DND-41 (cell line): ENCODE data around the gene RPS3.

Source experiments
- ATAC-seq: fragments of 200-7000 bp; cut with Tn5 transposase; 3 replicates; pipeline ENCODE4 v1.9.1; 2021; ENCODE audit warnings: low read depth; ENCODE audit not compliant: insufficient read depth
- DNase-seq: peaks from one replicate; pipeline ENCODE4 v3.0.0-alpha.2; 2020
- H2AFZ ChIP-seq: 2 replicates; pipeline ENCODE4 v1.6.0; 2012; ENCODE audit warnings: low read depth, low read length
- H3K27ac ChIP-seq: 2 replicates; pipeline ENCODE4 v1.5.1; 2012; ENCODE audit warnings: low read length, inconsistent platforms
- H3K27me3 ChIP-seq: fragments of 200-600 bp; sonication (generic); 2 replicates; pipeline ENCODE4 v1.6.0; 2012; ENCODE audit warnings: low read length, mild to moderate bottlenecking, inconsistent platforms; ENCODE audit not compliant: insufficient read depth, poor library complexity
- H3K36me3 ChIP-seq: 2 replicates; pipeline ENCODE4 v1.5.1; 2012; ENCODE audit warnings: low read length, inconsistent platforms; ENCODE audit not compliant: insufficient read depth
- H3K4me1 ChIP-seq: 2 replicates; pipeline ENCODE4 v1.5.1; 2012; ENCODE audit warnings: mild to moderate bottlenecking, low read length; ENCODE audit not compliant: insufficient read depth
- H3K4me2 ChIP-seq: 2 replicates; pipeline ENCODE4 v1.6.0; 2012; ENCODE audit warnings: mild to moderate bottlenecking, moderate library complexity, low read length, inconsistent platforms; ENCODE audit not compliant: insufficient read depth
- H3K4me3 ChIP-seq, 2 experiments: fragments of 200-600 bp in 1 of 2; shearing (Covaris generic) in 1 of 2; 2 replicates each; pipeline ENCODE4 v1.5.1; 2012 to 2016; ENCODE audit warnings: inconsistent platforms in 2 of 2, low read length in 2 of 2, mild to moderate bottlenecking in 2 of 2, low read depth in 1 of 2, moderate library complexity in 1 of 2
- H3K79me2 ChIP-seq: 2 replicates; pipeline ENCODE4 v1.6.0; 2012; ENCODE audit warnings: low read length, inconsistent platforms; ENCODE audit not compliant: insufficient read depth
- H3K9ac ChIP-seq: 2 replicates; pipeline ENCODE4 v1.6.0; 2012; ENCODE audit warnings: low read depth, mild to moderate bottlenecking, inconsistent platforms, low read length, moderate library complexity
- H3K9me3 ChIP-seq: 2 replicates; pipeline ENCODE4 v1.5.1; 2012; ENCODE audit warnings: low read length, moderate library complexity, mild to moderate bottlenecking, inconsistent platforms; ENCODE audit not compliant: insufficient read depth, severe bottlenecking
- H4K20me1 ChIP-seq: 2 replicates; pipeline ENCODE4 v1.6.0; 2012; ENCODE audit warnings: low read length; ENCODE audit not compliant: insufficient read depth
- CTCF ChIP-seq: IDR thresholded peaks from 2 replicates; pipeline ENCODE4 v1.5.1; 2012; ENCODE audit warnings: borderline replicate concordance, low read length, moderate library complexity, mild to moderate bottlenecking; ENCODE audit not compliant: poor library complexity, severe bottlenecking; ENCODE audit errors: extremely low read depth
- EZH2 ChIP-seq: IDR thresholded peaks from 3 replicates; pipeline ENCODE4 v1.6.1; 2012; ENCODE audit warnings: borderline replicate concordance, low read depth, mild to moderate bottlenecking, moderate library complexity, low read length, inconsistent platforms; ENCODE audit not compliant: severe bottlenecking

Gene RPS3

GRCh38 chr11:75420224-75421034, 21.1 kb downstream of the RPS3 start:
- Histone ChIP-seq H3K9me3 (no peaks in the 10 kb centered on the region), H2AFZ (no peak overlapping the region), H3K36me3 (peaks cover 4% of the 10 kb centered on the region; the same call in 1 of the 2 replicates), H3K27ac (no peak overlapping the region), H3K4me3 (no peak overlapping the region), H4K20me1 (peaks cover 3% of the 10 kb centered on the region; the same call in 1 of the 2 replicates), H3K79me2 (no peaks in the 10 kb centered on the region), H3K4me1 (no peaks in the 10 kb centered on the region), H3K27me3 (no peaks in the 10 kb centered on the region), H3K9ac (no peak overlapping the region), H3K4me2 (no peak overlapping the region)
- ATAC-seq (no peak), DNase-seq (no peak)
- TF ChIP-seq CTCF: no peak
- no peak for TF ChIP-seq EZH2

- no peak overlapping the region for H3K4me2 ChIP-seq
- H3K27ac ChIP-seq: no peak overlapping the region
- H3K4me3 ChIP-seq: no peak overlapping the region
- peaks cover 1% of the 10 kb centered on the region; the same call in 1 of the 2 replicates for H3K36me3 ChIP-seq
- H3K9me3 ChIP-seq: no peaks in the 10 kb centered on the region
- H3K9ac ChIP-seq: no peak overlapping the region
- no peaks in the 10 kb centered on the region for H3K4me1 ChIP-seq
- peaks cover 3% of the 10 kb centered on the region; the same call in 1 of the 2 replicates for H4K20me1 ChIP-seq
- ATAC-seq: no peak
- no peak overlapping the region for H2AFZ ChIP-seq
- no peaks in the 10 kb centered on the region for H3K79me2 ChIP-seq
- DNase-seq: no peak
- no peaks in the 10 kb centered on the region for H3K27me3 ChIP-seq
- TF ChIP-seq EZH2 (no peak), CTCF (no peak)
These were observed 21.8 kb downstream of the RPS3 start for GRCh38 chr11:75421035-75421602.

GRCh38 chr11:75421902-75422247, 22.6 kb downstream of the RPS3 start:
- Histone ChIP-seq H3K9me3 (no peaks in the 10 kb centered on the region), H4K20me1 (peaks cover 3% of the 10 kb centered on the region; the same call in 1 of the 2 replicates), H3K27me3 (no peaks in the 10 kb centered on the region), H3K4me1 (no peaks in the 10 kb centered on the region), H3K79me2 (no peaks in the 10 kb centered on the region), H3K4me3 (no peak overlapping the region), H3K4me2 (no peak overlapping the region), H3K36me3 (no peaks in the 10 kb centered on the region; the same call in 1 of the 2 replicates), H3K9ac (no peak overlapping the region), H2AFZ (no peak overlapping the region), H3K27ac (no peak overlapping the region)
- DNase-seq: no peak
- ATAC-seq: no peak
- TF ChIP-seq EZH2: no peak
- no peak for TF ChIP-seq CTCF
